Breast epithelium (tissue), 3 donors: ENCODE results near the gene FRK.

Source experiments
- POLR2AphosphoS5 ChIP-seq, 3 donors: sonication (generic); formaldehyde crosslinking; IDR thresholded peaks; one replicate each; pipeline ENCODE4 v1.6.1; 2017; ENCODE audit warnings: antibody characterized with exemption in 3 of 3
- TF ChIP-seq, protein P1 (sequence below), 3 donors: fragments of 450-650 bp; IDR thresholded peaks; one replicate each; pipeline ENCODE4 v1.5.1; 2016 to 2017; ENCODE audit warnings: antibody characterized with exemption in 3 of 3, mild to moderate bottlenecking in 3 of 3, moderate library complexity in 3 of 3

DNA sequence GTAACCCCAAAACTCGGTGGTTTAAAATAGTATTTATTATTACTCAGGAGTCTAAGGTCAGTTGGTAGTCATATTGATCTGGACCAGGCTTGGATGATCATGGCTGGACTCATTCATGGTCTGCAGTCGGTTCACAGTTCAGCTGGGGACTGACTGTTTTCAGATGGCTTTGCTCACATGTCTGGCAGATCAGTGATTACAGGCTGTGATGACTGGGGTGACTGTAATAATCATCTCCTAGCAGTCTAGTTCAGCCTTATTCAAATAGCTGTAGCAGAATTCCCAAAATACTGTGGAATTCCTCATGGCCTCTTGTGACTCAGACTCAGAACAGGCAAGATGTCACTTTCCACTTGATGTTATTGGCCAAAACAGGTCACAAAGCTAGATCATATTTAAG, 23.6 kb upstream of the FRK start:
- TF ChIP-seq, protein P1, sequence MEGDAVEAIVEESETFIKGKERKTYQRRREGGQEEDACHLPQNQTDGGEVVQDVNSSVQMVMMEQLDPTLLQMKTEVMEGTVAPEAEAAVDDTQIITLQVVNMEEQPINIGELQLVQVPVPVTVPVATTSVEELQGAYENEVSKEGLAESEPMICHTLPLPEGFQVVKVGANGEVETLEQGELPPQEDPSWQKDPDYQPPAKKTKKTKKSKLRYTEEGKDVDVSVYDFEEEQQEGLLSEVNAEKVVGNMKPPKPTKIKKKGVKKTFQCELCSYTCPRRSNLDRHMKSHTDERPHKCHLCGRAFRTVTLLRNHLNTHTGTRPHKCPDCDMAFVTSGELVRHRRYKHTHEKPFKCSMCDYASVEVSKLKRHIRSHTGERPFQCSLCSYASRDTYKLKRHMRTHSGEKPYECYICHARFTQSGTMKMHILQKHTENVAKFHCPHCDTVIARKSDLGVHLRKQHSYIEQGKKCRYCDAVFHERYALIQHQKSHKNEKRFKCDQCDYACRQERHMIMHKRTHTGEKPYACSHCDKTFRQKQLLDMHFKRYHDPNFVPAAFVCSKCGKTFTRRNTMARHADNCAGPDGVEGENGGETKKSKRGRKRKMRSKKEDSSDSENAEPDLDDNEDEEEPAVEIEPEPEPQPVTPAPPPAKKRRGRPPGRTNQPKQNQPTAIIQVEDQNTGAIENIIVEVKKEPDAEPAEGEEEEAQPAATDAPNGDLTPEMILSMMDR (IDR thresholded peaks at IDR 0.05) = no peak
- no peak for TF ChIP-seq POLR2AphosphoS5 (IDR thresholded peaks at IDR 0.05)
